GM23248 (cell line): ENCODE measurements around the gene URAD. TPM values are rescaled to one million over a fixed set of nuclear protein-coding genes. Genes with fewer than 3 reads are reported as not detected.
A peak's percentile ranks its signal among the peaks of the same experiment; 100 is the strongest.

Experiments used
- DNase-seq: peaks from one replicate; pipeline ENCODE4 v3.0.0-alpha.2; 2015
- H2AFZ ChIP-seq: fragments of 200-600 bp; sonication (generic); 2 replicates; pipeline ENCODE4 v1.6.1; 2016; ENCODE audit warnings: antibody characterized with exemption
- H3F3A ChIP-seq: fragments of 200-600 bp; sonication (generic); 2 replicates; pipeline ENCODE4 v1.6.1; 2016; ENCODE audit warnings: mild to moderate bottlenecking, antibody characterized with exemption, mixed run types; ENCODE audit not compliant: insufficient read depth
- H3K27ac ChIP-seq: fragments of 200-600 bp; sonication (generic); 2 replicates; pipeline ENCODE4 v1.5.1; 2016; ENCODE audit warnings: mild to moderate bottlenecking
- H3K27me3 ChIP-seq: fragments of 200-600 bp; sonication (generic); replicated peaks from 2 replicates; pipeline ENCODE4 v1.6.1; 2016; ENCODE audit warnings: mild to moderate bottlenecking; ENCODE audit not compliant: insufficient read depth
- H3K36me3 ChIP-seq: fragments of 200-600 bp; sonication (generic); 2 replicates; pipeline ENCODE4 v1.6.1; 2016; ENCODE audit warnings: low read depth, mild to moderate bottlenecking
- H3K4me1 ChIP-seq: fragments of 200-600 bp; sonication (generic); 2 replicates; pipeline ENCODE4 v1.6.1; 2016; ENCODE audit warnings: mild to moderate bottlenecking; ENCODE audit not compliant: insufficient read depth
- H3K4me2 ChIP-seq: fragments of 200-600 bp; sonication (generic); one replicate; pipeline ENCODE4 v1.6.1; 2016; ENCODE audit warnings: mild to moderate bottlenecking; ENCODE audit not compliant: unreplicated experiment
- H3K4me3 ChIP-seq: fragments of 200-600 bp; sonication (generic); 2 replicates; pipeline ENCODE4 v1.5.1; 2016; ENCODE audit warnings: mild to moderate bottlenecking
- H3K79me2 ChIP-seq: fragments of 200-600 bp; sonication (generic); 2 replicates; pipeline ENCODE4 v1.6.1; 2016; ENCODE audit warnings: mild to moderate bottlenecking; ENCODE audit not compliant: insufficient read depth
- H3K9ac ChIP-seq: fragments of 200-600 bp; sonication (generic); 2 replicates; pipeline ENCODE4 v1.6.1; 2016; ENCODE audit warnings: mild to moderate bottlenecking
- H3K9me2 ChIP-seq: fragments of 200-600 bp; sonication (generic); 2 replicates; pipeline ENCODE4 v1.6.1; 2016; ENCODE audit warnings: mixed run types, mild to moderate bottlenecking, moderate library complexity; ENCODE audit not compliant: insufficient read depth
- H3K9me3 ChIP-seq: fragments of 200-600 bp; sonication (generic); one replicate; pipeline ENCODE4 v1.6.1; 2017; ENCODE audit warnings: low read depth
- H4K20me1 ChIP-seq: fragments of 200-600 bp; sonication (generic); 2 replicates; pipeline ENCODE4 v1.6.0; 2016; ENCODE audit not compliant: insufficient read depth
- EZH2 ChIP-seq: fragments of 200-600 bp; sonication (generic); IDR thresholded peaks from 2 replicates; pipeline ENCODE4 v1.6.1; 2018; ENCODE audit warnings: antibody characterized with exemption, mild to moderate bottlenecking; ENCODE audit not compliant: insufficient read depth, poor library complexity, severe bottlenecking
- EZH2phosphoT487 ChIP-seq: fragments of 200-600 bp; sonication (generic); IDR thresholded peaks from 2 replicates; pipeline ENCODE4 v1.6.1; 2018; ENCODE audit warnings: antibody characterized with exemption, moderate library complexity, mild to moderate bottlenecking, low read depth; ENCODE audit not compliant: insufficient read depth
- WGBS, 2 experiments: methylation state at CpG; one replicate each; pipeline ENCODE4 v1.1.6; 2015 to 2017; ENCODE audit warnings: low lambda C conversion rate in 2 of 2, low coverage in 1 of 2; ENCODE audit errors: missing lambda C conversion rate in 2 of 2; 5-methylcytosine and 5-hydroxymethylcytosine counted together
- in situ Hi-C: fragments of 300-500 bp; cut with MboI; formaldehyde crosslinking; loops from 2 replicates; pipeline ENCODE4 v1.15.0; 2020
- polyA plus RNA-seq: library from polyadenylated mRNA; unstranded; fragments of >200 nt; fragmentation: Nextera tagmentation; extraction: Ambion mirVana; gene quantifications from 2 replicates; pipeline ENCODE4 v1.2.1, GENCODE V29; 2016
- total RNA-seq: library from RNA; depleted of rRNA; stranded (reverse); fragments of >200 nt; shearing (Covaris generic); gene quantifications from 2 replicates; pipeline ENCODE4 v1.2.3, GENCODE V29; 2014

URAD gene
- total and polyA plus RNA-seq, 2 experiments from 2014 or later = not detected

- Histone ChIP-seq H3K4me1 (no peaks in the 10 kb centered on the region), H3K79me2 (no peaks in the 10 kb centered on the region), H3K9ac (no peak overlapping the region), H3K4me2 (no peak overlapping the region), H3K9me3 (no peaks in the 10 kb centered on the region), H3F3A (no peaks in the 10 kb centered on the region), H3K4me3 (no peak overlapping the region), H3K27ac (no peak overlapping the region), H2AFZ (no peak overlapping the region), H4K20me1 (no peaks in the 10 kb centered on the region), H3K27me3 (peaks cover 37% of the 10 kb centered on the region), H3K9me2 (no peaks in the 10 kb centered on the region), H3K36me3 (no peaks in the 10 kb centered on the region)
- 55 to 64% methylated on average over 6 of the region's 6 CpGs for WGBS, 2 experiments
- in situ Hi-C loops = loop anchor here (25.0 kb wide), 1 partner anchor 1005 kb away; no protein-coding TSS in a partner anchor
- TF ChIP-seq EZH2 (no peak), EZH2phosphoT487 (no peak)
- no peak for DNase-seq
Observed at GRCh38 chr13:27991881-27992280, 3.4 kb upstream of the URAD start.

- H3K4me2 ChIP-seq = no peak overlapping the region
- no peak for DNase-seq
- H3K9me2 ChIP-seq = no peaks in the 10 kb centered on the region
- H2AFZ ChIP-seq = no peak overlapping the region
- H3K9me3 ChIP-seq = no peaks in the 10 kb centered on the region
- no peaks in the 10 kb centered on the region for H3K4me1 ChIP-seq
- H3K4me3 ChIP-seq = no peak overlapping the region
- no peaks in the 10 kb centered on the region for H3K79me2 ChIP-seq
- no peaks in the 10 kb centered on the region for H3K36me3 ChIP-seq
- 42 to 47% methylated on average over 1 of the region's 1 CpG for WGBS, 2 experiments
- no peak overlapping the region for H3K27ac ChIP-seq
- H3K27me3 ChIP-seq = peaks cover 54% of the 10 kb centered on the region
- in situ Hi-C loops = loop anchor here (10.0 to 25.0 kb wide), 3 partner anchors 151 to 998 kb away; no protein-coding TSS in a partner anchor
- H3K9ac ChIP-seq = no peak overlapping the region
- no peaks in the 10 kb centered on the region for H4K20me1 ChIP-seq
- no peaks in the 10 kb centered on the region for H3F3A ChIP-seq
- TF ChIP-seq EZH2phosphoT487 (no peak), EZH2 (no peak)
Observed at GRCh38 chr13:27985600-27985999, 2.9 kb downstream of the URAD start.

- H3K4me1 ChIP-seq = no peaks in the 10 kb centered on the region
- H3K27ac ChIP-seq = no peak overlapping the region
- no peak for DNase-seq
- TF ChIP-seq EZH2phosphoT487 = no peak
- TF ChIP-seq EZH2 = no peak
- 42 to 47% methylated on average over 2 of the region's 2 CpGs for WGBS, 2 experiments
- H3K9me3 ChIP-seq = no peaks in the 10 kb centered on the region
- H3K9me2 ChIP-seq = no peaks in the 10 kb centered on the region
- peaks cover 60% of the 10 kb centered on the region for H3K27me3 ChIP-seq
- no peak overlapping the region for H3K4me3 ChIP-seq
- H2AFZ ChIP-seq = no peak overlapping the region
- no peak overlapping the region for H3K4me2 ChIP-seq
- H3K9ac ChIP-seq = no peak overlapping the region
- no peaks in the 10 kb centered on the region for H3F3A ChIP-seq
- no peaks in the 10 kb centered on the region for H4K20me1 ChIP-seq
- H3K79me2 ChIP-seq = no peaks in the 10 kb centered on the region
- in situ Hi-C loops = loop anchor here (10.0 to 25.0 kb wide), 3 partner anchors 148 to 995 kb away; no protein-coding TSS in a partner anchor
- no peaks in the 10 kb centered on the region for H3K36me3 ChIP-seq
Observed at GRCh38 chr13:27982361-27982760, 6.1 kb downstream of the URAD start.

GRCh38 chr13:27981006-27981708 is 7.3 kb downstream of the URAD start:
- Histone ChIP-seq H2AFZ (no peak overlapping the region), H3K27me3 (peaks cover 70% of the 10 kb centered on the region), H3F3A (no peaks in the 10 kb centered on the region), H3K27ac (no peak overlapping the region), H3K4me2 (no peak overlapping the region), H3K36me3 (no peaks in the 10 kb centered on the region), H3K4me1 (no peaks in the 10 kb centered on the region), H3K9me3 (no peaks in the 10 kb centered on the region), H3K9ac (no peak overlapping the region), H3K4me3 (no peak overlapping the region), H3K9me2 (no peaks in the 10 kb centered on the region), H3K79me2 (no peaks in the 10 kb centered on the region), H4K20me1 (no peaks in the 10 kb centered on the region)
- DNase-seq = no peak
- WGBS, 2 experiments = 3 to 6% methylated on average over 11 of the region's 11 CpGs
- in situ Hi-C loops = loop anchor here (10.0 to 25.0 kb wide), 3 partner anchors 146 to 994 kb away; no protein-coding TSS in a partner anchor
- TF ChIP-seq EZH2phosphoT487 (no peak), EZH2 (peak; percentile 56)
